ENCODE measurements around the gene SLC22A23. TPM values are rescaled to one million over a fixed set of nuclear protein-coding genes. Genes with fewer than 3 reads are reported as not detected.

The SLC22A23 gene
- total RNA-seq, 1 donor, result 9.0 TPM

DNA sequence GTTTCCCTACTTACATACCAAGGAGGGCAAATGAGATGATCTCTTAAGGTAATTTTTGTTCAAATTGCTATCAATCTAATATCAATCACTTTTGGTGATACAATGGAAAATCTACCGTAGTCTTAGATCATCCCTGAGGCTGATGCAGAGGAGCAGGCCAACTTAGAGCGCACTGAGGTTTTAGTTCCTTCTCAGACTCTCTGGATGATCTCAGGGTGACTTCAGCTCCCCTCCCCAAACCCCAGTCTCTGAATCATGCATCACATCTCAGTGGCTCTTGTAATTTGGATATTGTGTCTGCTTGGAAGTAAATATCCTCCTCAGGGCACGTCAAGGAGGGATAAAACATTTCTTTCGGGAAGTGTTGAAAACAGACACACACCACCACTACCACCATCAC is 235.3 kb downstream of the SLC22A23 start:
- TF ChIP-seq, protein P1, sequence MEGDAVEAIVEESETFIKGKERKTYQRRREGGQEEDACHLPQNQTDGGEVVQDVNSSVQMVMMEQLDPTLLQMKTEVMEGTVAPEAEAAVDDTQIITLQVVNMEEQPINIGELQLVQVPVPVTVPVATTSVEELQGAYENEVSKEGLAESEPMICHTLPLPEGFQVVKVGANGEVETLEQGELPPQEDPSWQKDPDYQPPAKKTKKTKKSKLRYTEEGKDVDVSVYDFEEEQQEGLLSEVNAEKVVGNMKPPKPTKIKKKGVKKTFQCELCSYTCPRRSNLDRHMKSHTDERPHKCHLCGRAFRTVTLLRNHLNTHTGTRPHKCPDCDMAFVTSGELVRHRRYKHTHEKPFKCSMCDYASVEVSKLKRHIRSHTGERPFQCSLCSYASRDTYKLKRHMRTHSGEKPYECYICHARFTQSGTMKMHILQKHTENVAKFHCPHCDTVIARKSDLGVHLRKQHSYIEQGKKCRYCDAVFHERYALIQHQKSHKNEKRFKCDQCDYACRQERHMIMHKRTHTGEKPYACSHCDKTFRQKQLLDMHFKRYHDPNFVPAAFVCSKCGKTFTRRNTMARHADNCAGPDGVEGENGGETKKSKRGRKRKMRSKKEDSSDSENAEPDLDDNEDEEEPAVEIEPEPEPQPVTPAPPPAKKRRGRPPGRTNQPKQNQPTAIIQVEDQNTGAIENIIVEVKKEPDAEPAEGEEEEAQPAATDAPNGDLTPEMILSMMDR (IDR thresholded peaks at IDR 0.05; ENCODE audit: insufficient read depth, low read length), result no peak
- no peak for DNase-seq (ENCODE audit: low read depth)
- no peak overlapping the region for H3K4me3 ChIP-seq (ENCODE audit: low read depth, low read length)

DNA sequence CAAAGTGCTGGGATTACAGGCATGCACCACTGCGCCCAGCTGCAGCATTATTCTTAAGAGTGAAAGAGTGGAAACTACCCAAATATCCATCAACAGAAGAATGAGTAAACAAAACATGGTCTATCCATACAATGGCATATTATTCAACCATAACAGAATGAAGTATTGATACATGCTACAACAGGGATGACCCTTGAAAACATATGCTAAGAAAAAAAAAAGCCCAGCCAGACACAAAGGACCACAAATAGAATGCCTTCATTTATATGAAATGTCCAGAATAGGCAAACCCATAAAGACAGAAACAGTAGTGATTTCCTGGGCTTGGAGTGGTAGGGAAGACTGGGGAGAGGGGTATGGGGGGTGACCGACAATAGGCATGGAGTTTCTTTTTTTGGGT is 236.5 kb downstream of the SLC22A23 start:
- DNase-seq (ENCODE audit: low read depth), result no peak
- H3K4me3 ChIP-seq (ENCODE audit: low read depth, low read length), result no peak overlapping the region
- TF ChIP-seq, protein P1 (IDR thresholded peaks at IDR 0.05; ENCODE audit: insufficient read depth, low read length), result no peak

Other genes starting within 250 kb of the SLC22A23 start
- 0.25 and 2.9 TPM in 2 replicates for gene TUBB2B, start 229.4 kb downstream of the SLC22A23 start, total RNA-seq (ENCODE audit: low replicate concordance)
- gene PSMG4, start 198.1 kb downstream of the SLC22A23 start, total RNA-seq (ENCODE audit: low replicate concordance), result 11.9 and 15.4 TPM in 2 replicates

All from fibroblast of the aortic adventitia (primary cell).